Neural progenitor cell (in vitro differentiated cells): Measurements from ENCODE around the gene CCNA1. TPM values are rescaled to one million over a fixed set of nuclear protein-coding genes. Genes with fewer than 3 reads are reported as not detected.

ENCODE experiments used
- DNase-seq: peaks from one replicate; pipeline ENCODE4 v3.0.0-alpha.2; 2016; ENCODE audit warnings: low spot score
- H2AFZ ChIP-seq: fragments of 200-600 bp; sonication (generic); replicated peaks from 2 replicates; pipeline ENCODE4 v1.6.1; 2016; ENCODE audit warnings: antibody characterized with exemption
- H3F3A ChIP-seq: fragments of 200-600 bp; sonication (generic); 2 replicates; pipeline ENCODE4 v1.6.1; 2016; ENCODE audit warnings: antibody characterized with exemption, low read depth
- H3K27ac ChIP-seq: fragments of 200-600 bp; sonication (generic); 2 replicates; pipeline ENCODE4 v1.5.1; 2016; ENCODE audit warnings: mild to moderate bottlenecking
- H3K27me3 ChIP-seq: fragments of 200-600 bp; sonication (generic); 2 replicates; pipeline ENCODE4 v1.6.1; 2016; ENCODE audit warnings: mild to moderate bottlenecking, moderate library complexity
- H3K36me3 ChIP-seq: fragments of 200-600 bp; sonication (generic); 2 replicates; pipeline ENCODE4 v1.5.1; 2016
- H3K4me1 ChIP-seq: fragments of 200-600 bp; sonication (generic); 2 replicates; pipeline ENCODE4 v1.6.1; 2016; ENCODE audit warnings: mixed run types
- H3K4me2 ChIP-seq: fragments of 200-600 bp; sonication (generic); 2 replicates; pipeline ENCODE4 v1.6.1; 2016
- H3K4me3 ChIP-seq: fragments of 200-600 bp; sonication (generic); 2 replicates; pipeline ENCODE4 v1.5.1; 2016
- H3K79me2 ChIP-seq: fragments of 200-600 bp; sonication (generic); 2 replicates; pipeline ENCODE4 v1.6.1; 2016; ENCODE audit warnings: low read depth
- H3K9ac ChIP-seq: fragments of 200-600 bp; sonication (generic); 2 replicates; pipeline ENCODE4 v1.6.1; 2016
- H3K9me3 ChIP-seq: fragments of 200-600 bp; sonication (generic); 2 replicates; pipeline ENCODE4 v1.5.1; 2016; ENCODE audit warnings: low read depth
- H4K20me1 ChIP-seq: fragments of 200-600 bp; sonication (generic); 2 replicates; pipeline ENCODE4 v1.6.1; 2016; ENCODE audit warnings: low read depth
- H3K27ac Mint-ChIP-seq: 3 replicates; pipeline ENCODE4 v1.8.0; 2021; ENCODE audit warnings: mixed read lengths
- H3K27me3 Mint-ChIP-seq: 2 replicates; pipeline ENCODE4 v1.8.0; 2022; ENCODE audit warnings: low read depth, mild to moderate bottlenecking, inconsistent platforms, moderate library complexity, mixed read lengths; ENCODE audit not compliant: insufficient read depth
- H3K36me3 Mint-ChIP-seq: 3 replicates; pipeline ENCODE4 v1.8.0; 2021; ENCODE audit warnings: mixed read lengths
- H3K4me1 Mint-ChIP-seq: 3 replicates; pipeline ENCODE4 v1.8.0; 2021; ENCODE audit warnings: mixed read lengths
- H3K4me3 Mint-ChIP-seq: 3 replicates; pipeline ENCODE4 v1.8.0; 2021; ENCODE audit warnings: mild to moderate bottlenecking, moderate library complexity, mixed read lengths
- H3K9me3 Mint-ChIP-seq: 3 replicates; pipeline ENCODE4 v1.8.0; 2020; ENCODE audit warnings: mixed read lengths
- CTCF ChIP-seq: fragments of 200-600 bp; sonication (generic); IDR thresholded peaks from 2 replicates; pipeline ENCODE4 v1.5.1; 2017; ENCODE audit warnings: antibody characterized with exemption, mild to moderate bottlenecking
- EZH2 ChIP-seq: fragments of 200-600 bp; sonication (generic); IDR thresholded peaks from 2 replicates; pipeline ENCODE4 v1.6.1; 2017; ENCODE audit warnings: antibody characterized with exemption, mild to moderate bottlenecking, moderate library complexity
- EZH2phosphoT487 ChIP-seq: fragments of 200-600 bp; sonication (generic); IDR thresholded peaks from 2 replicates; pipeline ENCODE4 v1.6.1; 2017; ENCODE audit warnings: antibody characterized with exemption
- total RNA-seq: library from RNA; depleted of rRNA; stranded (reverse); fragments of >200 nt; gene quantifications from 2 replicates; pipeline ENCODE4 v1.2.3, GENCODE V29; 2015; ENCODE audit warnings: low replicate concordance

Gene CCNA1
- total RNA-seq, 1 donor from 2014 or later: 0.37 TPM

- H2AFZ ChIP-seq: no peak overlapping the region
- H3K79me2 ChIP-seq: no peaks in the 10 kb centered on the region
- H3K4me1 Mint-ChIP-seq: peaks cover 13% of the 10 kb centered on the region
- peak; percentile 40 for DNase-seq
- H3F3A ChIP-seq: peaks cover 2% of the 10 kb centered on the region
- H3K27me3 ChIP-seq: no peaks in the 10 kb centered on the region
- H3K9me3 ChIP-seq: no peaks in the 10 kb centered on the region
- H3K4me3 Mint-ChIP-seq: no peak overlapping the region
- H3K27ac Mint-ChIP-seq: no peak overlapping the region
- no peak overlapping the region for H3K4me2 ChIP-seq
- H3K4me1 ChIP-seq: peaks cover 4% of the 10 kb centered on the region
- H4K20me1 ChIP-seq: no peaks in the 10 kb centered on the region
- no peaks in the 10 kb centered on the region for H3K36me3 ChIP-seq
- TF ChIP-seq EZH2phosphoT487 (no peak), CTCF (no peak), EZH2 (no peak)
- H3K27ac ChIP-seq: no peak overlapping the region
- H3K9me3 Mint-ChIP-seq: no peaks in the 10 kb centered on the region
- H3K4me3 ChIP-seq: no peak overlapping the region
- no peaks in the 10 kb centered on the region for H3K36me3 Mint-ChIP-seq
- no peak overlapping the region for H3K9ac ChIP-seq
- H3K27me3 Mint-ChIP-seq: peaks cover 3% of the 10 kb centered on the region
Measured at GRCh38 chr13:36456577-36456976, 24.3 kb downstream of the CCNA1 start.

- Mint-ChIP-seq H3K9me3 (no peaks in the 10 kb centered on the region), H3K27me3 (peaks cover 3% of the 10 kb centered on the region), H3K4me1 (peaks cover 3% of the 10 kb centered on the region), H3K36me3 (no peaks in the 10 kb centered on the region), H3K27ac (no peak overlapping the region), H3K4me3 (no peak overlapping the region)
- DNase-seq: no peak
- no peak overlapping the region for H2AFZ ChIP-seq
- no peak overlapping the region for H3K27ac ChIP-seq
- no peak overlapping the region for H3K9ac ChIP-seq
- H3K4me1 ChIP-seq: peaks cover under 1% of the 10 kb centered on the region
- no peaks in the 10 kb centered on the region for H3K9me3 ChIP-seq
- no peak overlapping the region for H3K4me3 ChIP-seq
- no peak overlapping the region for H3K4me2 ChIP-seq
- peaks cover 2% of the 10 kb centered on the region for H3F3A ChIP-seq
- no peak for TF ChIP-seq EZH2phosphoT487
- no peak for TF ChIP-seq EZH2
- TF ChIP-seq CTCF: no peak
- H3K79me2 ChIP-seq: no peaks in the 10 kb centered on the region
- H3K36me3 ChIP-seq: no peaks in the 10 kb centered on the region
- no peaks in the 10 kb centered on the region for H3K27me3 ChIP-seq
- H4K20me1 ChIP-seq: no peaks in the 10 kb centered on the region
Measured at GRCh38 chr13:36461506-36461905, 29.2 kb downstream of the CCNA1 start.

- Histone ChIP-seq H3K9me3 (peaks cover 4% of the 10 kb centered on the region), H2AFZ (no peak overlapping the region), H4K20me1 (no peaks in the 10 kb centered on the region), H3K27me3 (no peaks in the 10 kb centered on the region), H3K27ac (no peak overlapping the region), H3K79me2 (no peaks in the 10 kb centered on the region), H3K9ac (no peak overlapping the region), H3K36me3 (no peaks in the 10 kb centered on the region), H3K4me2 (no peak overlapping the region), H3K4me1 (no peaks in the 10 kb centered on the region), H3F3A (no peaks in the 10 kb centered on the region), H3K4me3 (no peak overlapping the region)
- H3K4me1 Mint-ChIP-seq: no peaks in the 10 kb centered on the region
- H3K36me3 Mint-ChIP-seq: no peaks in the 10 kb centered on the region
- H3K4me3 Mint-ChIP-seq: no peak overlapping the region
- H3K9me3 Mint-ChIP-seq: peaks cover 15% of the 10 kb centered on the region
- peaks cover 3% of the 10 kb centered on the region for H3K27me3 Mint-ChIP-seq
- TF ChIP-seq EZH2phosphoT487 (no peak), EZH2 (no peak), CTCF (peak; percentile 24)
- no peak overlapping the region for H3K27ac Mint-ChIP-seq
- DNase-seq: peak; percentile 26
Measured at GRCh38 chr13:36475468-36475867, 43.2 kb downstream of the CCNA1 start.
